Breast epithelium (tissue), 4 donors: ENCODE results near the gene ALOX15. TPM values are rescaled to one million over a fixed set of nuclear protein-coding genes. Genes with fewer than 3 reads are reported as not detected.
A peak's percentile ranks its signal among the peaks of the same experiment; 100 is the strongest.
"Not testable (repeated sequence)": the region's sequence is repeated elsewhere in the genome, so short reads cannot be mapped to it uniquely, and the experiment has no call there.

Experiments used
- DNase-seq, 2 donors: peaks; one replicate each; pipeline ENCODE4 v3.0.0-alpha.2; 2019; ENCODE audit warnings: low spot score in 2 of 2
- H3K27ac ChIP-seq, 2 donors: fragments of 200-600 bp; sonication (generic) in 1 of 2; one replicate each; pipeline ENCODE4 v1.5.1; 2016 to 2019; ENCODE audit warnings: mild to moderate bottlenecking in 1 of 2
- H3K27me3 ChIP-seq, 2 donors: fragments of 200-600 bp; sonication (generic) in 1 of 2; one replicate each; pipeline versions ENCODE4 v1.5.1 to v1.6.0; 2017 to 2019; ENCODE audit warnings: control low read depth in 1 of 2, mild to moderate bottlenecking in 1 of 2
- H3K36me3 ChIP-seq: fragments of 200-600 bp; one replicate; pipeline ENCODE4 v1.5.1; 2019
- H3K4me1 ChIP-seq, 2 donors: fragments of 200-600 bp; sonication (generic); one replicate each; pipeline ENCODE4 v1.5.1; 2016 to 2019; ENCODE audit warnings: control low read depth in 1 of 2
- H3K4me3 ChIP-seq, 3 donors: fragments of 200-600 bp; sonication (generic); 1 replicate in 2 of 3; 2 replicates in 1 of 3; pipeline ENCODE4 v1.5.1; 2016 to 2019; ENCODE audit warnings: mild to moderate bottlenecking in 3 of 3, moderate library complexity in 2 of 3
- H3K9me3 ChIP-seq, 2 donors: fragments of 200-600 bp; sonication (generic) in 1 of 2; one replicate each; pipeline ENCODE4 v1.5.1; 2016 to 2019; ENCODE audit warnings: control low read depth in 1 of 2
- POLR2A ChIP-seq: fragments of 450-650 bp; IDR thresholded peaks from one replicate; pipeline ENCODE4 v1.6.1; 2016; ENCODE audit warnings: antibody characterized with exemption, mild to moderate bottlenecking, moderate library complexity
- POLR2AphosphoS5 ChIP-seq, 3 donors: sonication (generic); formaldehyde crosslinking; IDR thresholded peaks; one replicate each; pipeline ENCODE4 v1.6.1; 2017; ENCODE audit warnings: antibody characterized with exemption in 3 of 3
- intact Hi-C: fragments of 100-400 bp; cut with DNase I; formaldehyde crosslinking; loops from one replicate; pipeline ENCODE4 v1.15.1; 2023; ENCODE audit warnings: low total_unique reads
- total RNA-seq, 3 donors: library from RNA; depleted of rRNA; stranded (reverse); fragments of >200 nt; gene quantifications; one replicate each; pipeline ENCODE4 v1.1.0, GENCODE V29; 2016
- TF ChIP-seq, protein P1 (sequence below), 3 donors: fragments of 450-650 bp; IDR thresholded peaks; one replicate each; pipeline ENCODE4 v1.5.1; 2016 to 2017; ENCODE audit warnings: antibody characterized with exemption in 3 of 3, mild to moderate bottlenecking in 3 of 3, moderate library complexity in 3 of 3

Gene ALOX15
- total RNA-seq, 3 donors from 2014 or later: 0.98 to 47.9 TPM; not detected in 1

GRCh38 chr17:4596636-4597380, 44.7 kb downstream of the ALOX15 start:
- Histone ChIP-seq H3K4me3 (no peak overlapping the region), H3K27me3 (no peaks in the 10 kb centered on the region), H3K9me3 (no peaks in the 10 kb centered on the region), H3K4me1 (peaks cover 0 to 8% of the 10 kb centered on the region in 2 donors), H3K36me3 (no peaks in the 10 kb centered on the region), H3K27ac (no peak overlapping the region)
- no peak for DNase-seq
- intact Hi-C loops: no loop called here
- TF ChIP-seq, protein P1, sequence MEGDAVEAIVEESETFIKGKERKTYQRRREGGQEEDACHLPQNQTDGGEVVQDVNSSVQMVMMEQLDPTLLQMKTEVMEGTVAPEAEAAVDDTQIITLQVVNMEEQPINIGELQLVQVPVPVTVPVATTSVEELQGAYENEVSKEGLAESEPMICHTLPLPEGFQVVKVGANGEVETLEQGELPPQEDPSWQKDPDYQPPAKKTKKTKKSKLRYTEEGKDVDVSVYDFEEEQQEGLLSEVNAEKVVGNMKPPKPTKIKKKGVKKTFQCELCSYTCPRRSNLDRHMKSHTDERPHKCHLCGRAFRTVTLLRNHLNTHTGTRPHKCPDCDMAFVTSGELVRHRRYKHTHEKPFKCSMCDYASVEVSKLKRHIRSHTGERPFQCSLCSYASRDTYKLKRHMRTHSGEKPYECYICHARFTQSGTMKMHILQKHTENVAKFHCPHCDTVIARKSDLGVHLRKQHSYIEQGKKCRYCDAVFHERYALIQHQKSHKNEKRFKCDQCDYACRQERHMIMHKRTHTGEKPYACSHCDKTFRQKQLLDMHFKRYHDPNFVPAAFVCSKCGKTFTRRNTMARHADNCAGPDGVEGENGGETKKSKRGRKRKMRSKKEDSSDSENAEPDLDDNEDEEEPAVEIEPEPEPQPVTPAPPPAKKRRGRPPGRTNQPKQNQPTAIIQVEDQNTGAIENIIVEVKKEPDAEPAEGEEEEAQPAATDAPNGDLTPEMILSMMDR (IDR thresholded peaks at IDR 0.05): no peak
- no peak for TF ChIP-seq POLR2A
- no peak for TF ChIP-seq POLR2AphosphoS5 (IDR thresholded peaks at IDR 0.05)

DNA sequence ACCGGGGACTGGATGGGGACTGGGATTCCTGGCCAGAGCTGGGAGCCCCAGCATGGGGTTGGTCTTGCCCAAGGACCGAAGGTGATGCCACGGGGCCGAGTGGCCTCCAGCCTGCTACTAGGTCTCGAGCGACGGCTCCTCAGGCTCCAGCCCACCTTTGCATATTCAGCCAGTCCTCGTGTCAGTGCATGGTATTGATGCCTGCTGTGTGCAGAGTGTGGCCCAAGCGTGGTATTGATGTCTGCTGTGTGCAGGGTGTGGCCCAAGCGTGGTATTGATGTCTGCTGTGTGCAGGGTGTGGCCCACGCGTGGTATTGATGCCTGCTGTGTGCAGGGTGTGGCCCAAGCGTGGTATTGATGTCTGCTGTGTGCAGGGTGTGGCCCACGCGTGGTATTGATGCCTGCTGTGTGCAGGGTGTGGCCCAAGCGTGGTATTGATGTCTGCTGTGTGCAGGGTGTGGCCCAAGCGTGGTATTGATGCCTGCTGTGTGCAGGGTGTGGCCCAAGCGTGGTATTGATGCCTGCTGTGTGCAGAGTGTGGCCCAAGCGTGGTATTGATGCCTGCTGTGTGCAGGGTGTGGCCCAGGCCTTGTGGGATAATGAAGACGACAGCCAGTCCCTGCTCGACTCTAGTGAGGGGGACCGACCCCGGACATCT, 45.7 kb downstream of the ALOX15 start:
- H3K36me3 ChIP-seq, H3K27ac ChIP-seq, H3K4me3 ChIP-seq, H3K4me1 ChIP-seq, intact Hi-C loops, DNase-seq, H3K27me3 ChIP-seq, H3K9me3 ChIP-seq: not testable (repeated sequence)

GRCh38 chr17:4594931-4595684, 46.4 kb downstream of the ALOX15 start:
- Histone ChIP-seq H3K27ac (no peak overlapping the region), H3K4me3 (peak overlapping the region in 1 of 3 donors; percentile 34), H3K36me3 (no peaks in the 10 kb centered on the region), H3K4me1 (peaks cover 0 to 8% of the 10 kb centered on the region in 2 donors), H3K9me3 (no peaks in the 10 kb centered on the region), H3K27me3 (no peaks in the 10 kb centered on the region)
- intact Hi-C loops: no loop called here
- TF ChIP-seq, protein P1 (IDR thresholded peaks at IDR 0.05): peak in 2 of 3 donors; percentile 19 to 24
- TF ChIP-seq POLR2AphosphoS5 (IDR thresholded peaks at IDR 0.05): no peak
- no peak for TF ChIP-seq POLR2A
- no peak for DNase-seq

- no peak for DNase-seq
- Histone ChIP-seq H3K27ac (no peak overlapping the region), H3K27me3 (no peaks in the 10 kb centered on the region), H3K4me1 (peaks cover 0 to 3% of the 10 kb centered on the region in 2 donors), H3K4me3 (no peak overlapping the region), H3K9me3 (no peaks in the 10 kb centered on the region), H3K36me3 (no peaks in the 10 kb centered on the region)
- intact Hi-C loops: no loop called here
- TF ChIP-seq, protein P1 (IDR thresholded peaks at IDR 0.05): no peak
- TF ChIP-seq POLR2AphosphoS5 (IDR thresholded peaks at IDR 0.05) (no peak), POLR2A (no peak)
Measured at GRCh38 chr17:4594406-4594805, 47.1 kb downstream of the ALOX15 start.

- Histone ChIP-seq H3K36me3 (no peaks in the 10 kb centered on the region), H3K4me1 (no peaks in the 10 kb centered on the region), H3K9me3 (no peaks in the 10 kb centered on the region), H3K27ac (no peak overlapping the region), H3K27me3 (no peaks in the 10 kb centered on the region), H3K4me3 (no peak overlapping the region)
- intact Hi-C loops: no loop called here
- TF ChIP-seq, protein P1 (IDR thresholded peaks at IDR 0.05): no peak
- TF ChIP-seq POLR2A (no peak), POLR2AphosphoS5 (IDR thresholded peaks at IDR 0.05) (no peak)
- no peak for DNase-seq
Measured at GRCh38 chr17:4593021-4593421, 48.5 kb downstream of the ALOX15 start.
